ENCODE results near the gene GRIK3.
A peak's percentile ranks its signal among the peaks of the same experiment; 100 is the strongest.

The GRIK3 gene

DNA sequence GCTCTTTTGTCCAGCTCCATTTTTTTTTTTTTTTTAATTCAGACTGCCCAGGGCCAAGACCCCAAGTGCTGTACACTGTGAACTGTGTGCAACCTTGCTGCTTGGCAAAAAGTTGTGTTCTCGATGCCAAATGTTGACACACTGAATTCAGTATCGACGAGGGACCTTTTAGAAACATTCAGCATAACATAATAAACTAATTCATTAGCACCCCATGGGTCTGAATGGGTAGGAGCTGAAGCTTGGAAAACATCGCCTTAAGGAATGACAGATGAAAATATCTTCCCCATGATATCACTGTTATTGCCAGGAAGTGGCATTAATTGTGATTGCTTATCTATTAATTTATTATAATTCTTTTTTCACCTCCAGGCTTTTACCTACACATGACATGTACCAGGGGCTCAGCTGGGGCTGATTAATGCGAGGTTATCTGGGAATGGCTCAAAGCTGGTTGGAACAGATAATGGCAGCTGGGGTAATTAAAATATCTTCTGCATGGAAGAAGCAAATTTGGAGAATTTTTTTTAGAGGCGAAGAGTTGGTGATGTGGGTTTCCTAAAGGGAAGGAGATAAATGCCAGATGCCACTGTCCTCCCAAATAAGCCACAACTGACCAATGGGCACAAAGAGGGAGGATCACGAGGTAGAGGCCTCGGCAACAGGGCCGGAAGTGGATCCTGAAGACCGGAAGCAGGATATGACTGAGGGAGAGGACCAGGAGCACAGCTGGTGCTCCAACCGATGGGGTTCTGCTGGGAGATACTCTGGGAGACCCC is 169.3 kb downstream of the GRIK3 start:
- H3K36me3 ChIP-seq, result no peaks in the 10 kb centered on the region

DNA sequence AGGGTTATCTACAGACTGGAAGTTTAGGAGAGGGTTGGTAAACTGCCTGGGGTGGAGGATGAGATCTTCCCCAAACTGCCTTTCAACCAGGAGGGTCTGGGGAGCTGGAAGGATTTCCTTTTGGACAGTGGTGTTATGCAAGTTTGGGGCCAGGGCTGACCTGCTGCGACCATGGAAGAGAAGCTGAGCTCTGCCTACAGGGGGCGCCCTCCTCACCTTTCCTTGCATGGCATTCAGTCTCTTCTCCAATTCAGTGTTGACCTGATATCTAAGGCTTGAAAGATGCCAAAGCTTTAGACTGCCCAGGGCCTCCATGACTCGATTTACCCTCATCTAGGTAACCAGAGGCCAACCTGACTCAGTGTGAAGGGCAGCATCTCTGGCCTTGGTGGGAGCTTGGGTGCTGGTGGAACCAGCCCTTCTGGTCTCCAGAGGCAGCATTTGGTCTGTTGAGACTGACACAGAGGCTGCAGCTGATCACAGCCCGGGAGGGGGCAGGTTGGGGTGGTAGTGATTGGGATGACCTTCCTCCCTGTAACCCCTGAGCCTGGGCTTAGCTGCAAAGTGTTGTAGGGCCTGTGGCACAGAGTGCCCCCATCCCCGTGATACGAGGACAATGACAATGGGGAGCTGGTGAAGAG is 170.0 kb downstream of the GRIK3 start:
- peak; percentile 35 for DNase-seq
- H3K36me3 ChIP-seq, result no peaks in the 10 kb centered on the region
- TF ChIP-seq, protein P1, sequence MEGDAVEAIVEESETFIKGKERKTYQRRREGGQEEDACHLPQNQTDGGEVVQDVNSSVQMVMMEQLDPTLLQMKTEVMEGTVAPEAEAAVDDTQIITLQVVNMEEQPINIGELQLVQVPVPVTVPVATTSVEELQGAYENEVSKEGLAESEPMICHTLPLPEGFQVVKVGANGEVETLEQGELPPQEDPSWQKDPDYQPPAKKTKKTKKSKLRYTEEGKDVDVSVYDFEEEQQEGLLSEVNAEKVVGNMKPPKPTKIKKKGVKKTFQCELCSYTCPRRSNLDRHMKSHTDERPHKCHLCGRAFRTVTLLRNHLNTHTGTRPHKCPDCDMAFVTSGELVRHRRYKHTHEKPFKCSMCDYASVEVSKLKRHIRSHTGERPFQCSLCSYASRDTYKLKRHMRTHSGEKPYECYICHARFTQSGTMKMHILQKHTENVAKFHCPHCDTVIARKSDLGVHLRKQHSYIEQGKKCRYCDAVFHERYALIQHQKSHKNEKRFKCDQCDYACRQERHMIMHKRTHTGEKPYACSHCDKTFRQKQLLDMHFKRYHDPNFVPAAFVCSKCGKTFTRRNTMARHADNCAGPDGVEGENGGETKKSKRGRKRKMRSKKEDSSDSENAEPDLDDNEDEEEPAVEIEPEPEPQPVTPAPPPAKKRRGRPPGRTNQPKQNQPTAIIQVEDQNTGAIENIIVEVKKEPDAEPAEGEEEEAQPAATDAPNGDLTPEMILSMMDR (IDR thresholded peaks at IDR 0.05; ENCODE audit: low read depth, low read length), result peak; percentile 63
- no peaks in the 10 kb centered on the region for H3K9me3 ChIP-seq
- H3K4me1 ChIP-seq, result peaks cover 12% of the 10 kb centered on the region; the same call in 1 of the 2 replicates
- no peaks in the 10 kb centered on the region for H3K27me3 ChIP-seq
- H3K4me3 ChIP-seq (ENCODE audit: low read depth, low read length), result no peak overlapping the region

More for the DNA sequence above, 169.3 kb downstream of the GRIK3 start:
- TF ChIP-seq, protein P1 (IDR thresholded peaks at IDR 0.05; ENCODE audit: low read depth, low read length), result no peak
- Histone ChIP-seq H3K9me3 (no peaks in the 10 kb centered on the region), H3K27me3 (no peaks in the 10 kb centered on the region), H3K4me3 (ENCODE audit: low read depth, low read length) (no peak overlapping the region), H3K4me1 (peaks cover 12% of the 10 kb centered on the region; the same call in 1 of the 2 replicates)
- DNase-seq, result peak; percentile 73

DNA sequence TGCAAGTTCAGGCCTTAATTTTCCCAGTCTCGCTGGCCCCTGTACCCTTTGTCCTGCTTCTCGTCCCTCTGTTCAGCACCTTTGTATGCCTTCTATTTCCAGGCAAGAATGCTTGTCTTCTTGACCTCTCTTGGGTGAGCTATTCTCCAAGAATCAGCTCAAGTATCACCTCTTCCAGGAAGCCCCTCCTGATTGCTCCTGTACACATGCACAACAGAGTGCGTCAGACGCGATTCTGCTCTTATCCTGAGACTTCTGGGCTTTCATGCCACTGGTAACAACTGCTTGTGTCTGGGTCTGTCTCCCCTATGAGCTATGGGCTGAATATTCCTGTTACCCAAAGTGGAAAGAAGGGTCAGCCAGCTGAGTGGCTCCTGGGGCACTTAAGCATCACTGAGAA is 170.8 kb downstream of the GRIK3 start:
- Histone ChIP-seq H3K27me3 (no peaks in the 10 kb centered on the region), H3K9me3 (no peaks in the 10 kb centered on the region), H3K36me3 (peaks cover 5% of the 10 kb centered on the region), H3K4me3 (ENCODE audit: low read depth, low read length) (no peak overlapping the region), H3K4me1 (peaks cover 12% of the 10 kb centered on the region; the same call in 1 of the 2 replicates)
- no peak for DNase-seq
- TF ChIP-seq, protein P1 (IDR thresholded peaks at IDR 0.05; ENCODE audit: low read depth, low read length), result no peak

DNA sequence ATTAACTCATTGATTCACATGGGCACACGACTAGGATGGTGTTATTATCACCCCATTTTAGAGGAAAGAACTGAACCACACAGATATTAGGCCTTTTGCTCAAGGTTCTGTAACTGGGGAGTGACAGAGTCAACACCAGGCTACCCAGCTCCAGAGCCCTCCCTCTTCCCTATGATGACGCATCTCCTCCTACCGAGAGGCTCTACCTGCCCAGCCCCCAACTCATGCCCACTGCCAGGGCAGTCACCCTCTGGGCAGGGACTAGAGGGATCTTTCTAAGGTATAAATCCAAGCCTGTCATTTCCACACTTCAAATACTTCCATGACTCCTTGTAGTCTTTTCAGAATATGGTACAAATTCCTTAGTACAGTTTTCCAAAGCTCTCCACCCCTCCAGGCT is 171.3 kb downstream of the GRIK3 start:
- TF ChIP-seq, protein P1 (IDR thresholded peaks at IDR 0.05; ENCODE audit: low read depth, low read length), result no peak
- Histone ChIP-seq H3K36me3 (peaks cover 7% of the 10 kb centered on the region), H3K4me3 (ENCODE audit: low read depth, low read length) (no peak overlapping the region), H3K27me3 (no peaks in the 10 kb centered on the region), H3K9me3 (no peaks in the 10 kb centered on the region), H3K4me1 (peaks cover 16% of the 10 kb centered on the region)
- DNase-seq, result no peak

DNA sequence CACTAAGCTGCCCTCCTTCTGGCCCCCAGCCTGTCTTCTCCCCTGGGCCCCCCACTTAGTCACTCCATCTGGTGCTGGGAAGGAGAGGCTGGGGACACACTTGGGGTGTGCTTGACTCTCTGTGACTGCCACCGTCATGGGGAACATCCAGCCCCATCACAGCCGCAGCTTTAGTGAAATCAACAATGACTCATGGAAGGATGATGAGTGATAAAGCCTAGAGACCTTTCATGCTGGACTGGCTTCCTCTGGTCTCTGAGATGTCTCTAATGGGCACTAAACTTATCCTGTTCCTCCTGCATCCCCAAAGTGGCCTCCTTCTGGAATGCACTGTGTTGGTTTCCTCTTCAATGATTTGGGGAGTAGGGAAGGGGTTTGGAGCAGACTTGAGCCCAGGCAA is 172.9 kb downstream of the GRIK3 start:
- H3K27me3 ChIP-seq, result no peaks in the 10 kb centered on the region

More for the DNA sequence above, 172.9 kb downstream of the GRIK3 start:
- Histone ChIP-seq H3K36me3 (peaks cover 7% of the 10 kb centered on the region), H3K9me3 (no peaks in the 10 kb centered on the region), H3K4me1 (peaks cover 29% of the 10 kb centered on the region), H3K4me3 (ENCODE audit: low read depth, low read length) (no peak overlapping the region)
- TF ChIP-seq, protein P1 (IDR thresholded peaks at IDR 0.05; ENCODE audit: low read depth, low read length), result no peak
- DNase-seq, result no peak
